ENCODE results near the gene RAB11A. TPM values are rescaled to one million over a fixed set of nuclear protein-coding genes. Genes with fewer than 3 reads are reported as not detected.
A peak's percentile ranks its signal among the peaks of the same experiment; 100 is the strongest.

RAB11A gene
- polyA plus RNA-seq, 1 of the 3 experiments (the other 2 are of a cell fraction) = 352 TPM

DNA sequence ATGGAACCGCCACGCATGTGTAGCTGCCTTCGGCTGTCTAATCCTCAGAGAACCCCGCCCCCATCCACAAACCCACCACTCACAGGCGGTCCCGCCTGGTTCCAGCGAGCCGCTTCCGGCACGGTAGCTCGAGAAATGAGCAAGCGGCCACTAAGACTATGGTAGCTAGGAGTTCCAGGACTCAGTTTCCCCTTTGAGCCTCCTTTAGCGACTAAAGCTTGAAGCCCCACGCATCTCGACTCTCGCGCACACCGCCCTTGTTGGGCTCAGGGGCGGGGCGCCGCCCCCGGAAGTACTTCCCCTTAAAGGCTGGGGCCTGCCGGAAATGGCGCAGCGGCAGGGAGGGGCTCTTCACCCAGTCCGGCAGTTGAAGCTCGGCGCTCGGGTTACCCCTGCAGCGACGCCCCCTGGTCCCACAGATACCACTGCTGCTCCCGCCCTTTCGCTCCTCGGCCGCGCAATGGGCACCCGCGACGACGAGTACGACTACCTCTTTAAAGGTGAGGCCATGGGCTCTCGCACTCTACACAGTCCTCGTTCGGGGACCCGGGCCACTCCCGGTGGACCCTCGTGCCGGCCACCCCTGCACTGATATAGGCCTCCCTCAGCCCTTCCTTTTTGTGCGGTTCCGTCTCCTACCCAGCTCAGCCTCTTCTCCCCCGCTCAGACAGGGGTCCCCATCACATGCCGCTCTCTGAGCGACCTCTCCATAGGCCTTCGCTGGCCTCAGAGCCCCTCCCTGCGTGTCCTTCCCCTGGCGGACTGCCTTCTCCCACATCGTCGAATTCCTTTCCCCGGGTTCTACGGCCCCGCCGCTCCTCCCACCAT lies at the start of gene RAB11A (continued):
- TF ChIP-seq CHD2 (IDR thresholded peaks at IDR 0.05; ENCODE audit: low read length, partially characterized antibody) (peak; percentile 61), JUND (IDR thresholded peaks at IDR 0.05) (0 out of 2 replicates have a peak, but pooled peaks have one; percentile 15), RAD21 (IDR thresholded peaks at IDR 0.05; ENCODE audit: low read length) (peak; percentile 27; the same call in 1 of the 2 replicates)
- TF ChIP-seq, protein P1, sequence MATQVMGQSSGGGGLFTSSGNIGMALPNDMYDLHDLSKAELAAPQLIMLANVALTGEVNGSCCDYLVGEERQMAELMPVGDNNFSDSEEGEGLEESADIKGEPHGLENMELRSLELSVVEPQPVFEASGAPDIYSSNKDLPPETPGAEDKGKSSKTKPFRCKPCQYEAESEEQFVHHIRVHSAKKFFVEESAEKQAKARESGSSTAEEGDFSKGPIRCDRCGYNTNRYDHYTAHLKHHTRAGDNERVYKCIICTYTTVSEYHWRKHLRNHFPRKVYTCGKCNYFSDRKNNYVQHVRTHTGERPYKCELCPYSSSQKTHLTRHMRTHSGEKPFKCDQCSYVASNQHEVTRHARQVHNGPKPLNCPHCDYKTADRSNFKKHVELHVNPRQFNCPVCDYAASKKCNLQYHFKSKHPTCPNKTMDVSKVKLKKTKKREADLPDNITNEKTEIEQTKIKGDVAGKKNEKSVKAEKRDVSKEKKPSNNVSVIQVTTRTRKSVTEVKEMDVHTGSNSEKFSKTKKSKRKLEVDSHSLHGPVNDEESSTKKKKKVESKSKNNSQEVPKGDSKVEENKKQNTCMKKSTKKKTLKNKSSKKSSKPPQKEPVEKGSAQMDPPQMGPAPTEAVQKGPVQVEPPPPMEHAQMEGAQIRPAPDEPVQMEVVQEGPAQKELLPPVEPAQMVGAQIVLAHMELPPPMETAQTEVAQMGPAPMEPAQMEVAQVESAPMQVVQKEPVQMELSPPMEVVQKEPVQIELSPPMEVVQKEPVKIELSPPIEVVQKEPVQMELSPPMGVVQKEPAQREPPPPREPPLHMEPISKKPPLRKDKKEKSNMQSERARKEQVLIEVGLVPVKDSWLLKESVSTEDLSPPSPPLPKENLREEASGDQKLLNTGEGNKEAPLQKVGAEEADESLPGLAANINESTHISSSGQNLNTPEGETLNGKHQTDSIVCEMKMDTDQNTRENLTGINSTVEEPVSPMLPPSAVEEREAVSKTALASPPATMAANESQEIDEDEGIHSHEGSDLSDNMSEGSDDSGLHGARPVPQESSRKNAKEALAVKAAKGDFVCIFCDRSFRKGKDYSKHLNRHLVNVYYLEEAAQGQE (IDR thresholded peaks at IDR 0.05; ENCODE audit: low read depth, low read length) = no peak
- TF ChIP-seq, protein P2, sequence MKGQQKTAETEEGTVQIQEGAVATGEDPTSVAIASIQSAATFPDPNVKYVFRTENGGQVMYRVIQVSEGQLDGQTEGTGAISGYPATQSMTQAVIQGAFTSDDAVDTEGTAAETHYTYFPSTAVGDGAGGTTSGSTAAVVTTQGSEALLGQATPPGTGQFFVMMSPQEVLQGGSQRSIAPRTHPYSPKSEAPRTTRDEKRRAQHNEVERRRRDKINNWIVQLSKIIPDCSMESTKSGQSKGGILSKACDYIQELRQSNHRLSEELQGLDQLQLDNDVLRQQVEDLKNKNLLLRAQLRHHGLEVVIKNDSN (IDR thresholded peaks at IDR 0.05; ENCODE audit: borderline replicate concordance, low read depth) = no peak
- TF ChIP-seq, protein P3, sequence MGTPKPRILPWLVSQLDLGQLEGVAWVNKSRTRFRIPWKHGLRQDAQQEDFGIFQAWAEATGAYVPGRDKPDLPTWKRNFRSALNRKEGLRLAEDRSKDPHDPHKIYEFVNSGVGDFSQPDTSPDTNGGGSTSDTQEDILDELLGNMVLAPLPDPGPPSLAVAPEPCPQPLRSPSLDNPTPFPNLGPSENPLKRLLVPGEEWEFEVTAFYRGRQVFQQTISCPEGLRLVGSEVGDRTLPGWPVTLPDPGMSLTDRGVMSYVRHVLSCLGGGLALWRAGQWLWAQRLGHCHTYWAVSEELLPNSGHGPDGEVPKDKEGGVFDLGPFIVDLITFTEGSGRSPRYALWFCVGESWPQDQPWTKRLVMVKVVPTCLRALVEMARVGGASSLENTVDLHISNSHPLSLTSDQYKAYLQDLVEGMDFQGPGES (IDR thresholded peaks at IDR 0.05; ENCODE audit: low read depth, low read length) = no peak

DNA sequence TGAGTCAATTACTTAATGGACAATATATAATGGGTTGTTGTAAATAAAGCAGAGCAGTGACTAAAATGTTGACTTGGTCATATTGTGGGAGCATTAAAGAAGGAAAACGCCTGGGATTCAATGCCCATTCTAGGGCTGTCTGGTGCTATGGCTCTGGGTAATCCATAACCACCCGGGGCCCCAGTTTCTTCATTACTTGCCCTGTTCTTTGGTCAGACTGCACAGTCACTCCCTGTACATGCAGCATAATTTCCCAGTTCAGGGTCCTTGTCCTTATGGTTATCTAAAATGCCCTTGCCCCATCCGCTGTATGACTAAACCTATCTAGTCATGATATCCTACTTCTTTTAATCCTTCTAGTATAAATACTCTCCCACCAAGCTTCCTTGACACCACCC lies 49.7 kb upstream of the RAB11A start:
- TF ChIP-seq, protein P2 (IDR thresholded peaks at IDR 0.05; ENCODE audit: borderline replicate concordance, low read depth) = no peak
- TF ChIP-seq TAF1 (IDR thresholded peaks at IDR 0.05; ENCODE audit: borderline replicate concordance, low read depth, low read length) = no peak
- TF ChIP-seq GATA2 (CRISPR knock-in tag; IDR thresholded peaks at IDR 0.05) = no peak
- TF ChIP-seq, protein P4, sequence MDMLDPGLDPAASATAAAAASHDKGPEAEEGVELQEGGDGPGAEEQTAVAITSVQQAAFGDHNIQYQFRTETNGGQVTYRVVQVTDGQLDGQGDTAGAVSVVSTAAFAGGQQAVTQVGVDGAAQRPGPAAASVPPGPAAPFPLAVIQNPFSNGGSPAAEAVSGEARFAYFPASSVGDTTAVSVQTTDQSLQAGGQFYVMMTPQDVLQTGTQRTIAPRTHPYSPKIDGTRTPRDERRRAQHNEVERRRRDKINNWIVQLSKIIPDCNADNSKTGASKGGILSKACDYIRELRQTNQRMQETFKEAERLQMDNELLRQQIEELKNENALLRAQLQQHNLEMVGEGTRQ (IDR thresholded peaks at IDR 0.05; ENCODE audit: borderline replicate concordance, low read depth, low read length) = no peak
- no peak for TF ChIP-seq ELF1 (IDR thresholded peaks at IDR 0.05)
- TF ChIP-seq, protein P5, sequence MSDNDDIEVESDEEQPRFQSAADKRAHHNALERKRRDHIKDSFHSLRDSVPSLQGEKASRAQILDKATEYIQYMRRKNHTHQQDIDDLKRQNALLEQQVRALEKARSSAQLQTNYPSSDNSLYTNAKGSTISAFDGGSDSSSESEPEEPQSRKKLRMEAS (IDR thresholded peaks at IDR 0.05; ENCODE audit: low read depth) = no peak
- TF ChIP-seq RFX5 (IDR thresholded peaks at IDR 0.05; ENCODE audit: low read length) = no peak
- TF ChIP-seq POLR2AphosphoS5 (IDR thresholded peaks at IDR 0.05; ENCODE audit: low read depth, low read length) = no peak
- no peak for TF ChIP-seq GABPA (IDR thresholded peaks at IDR 0.05; ENCODE audit: low read depth)
- TF ChIP-seq, protein P6, sequence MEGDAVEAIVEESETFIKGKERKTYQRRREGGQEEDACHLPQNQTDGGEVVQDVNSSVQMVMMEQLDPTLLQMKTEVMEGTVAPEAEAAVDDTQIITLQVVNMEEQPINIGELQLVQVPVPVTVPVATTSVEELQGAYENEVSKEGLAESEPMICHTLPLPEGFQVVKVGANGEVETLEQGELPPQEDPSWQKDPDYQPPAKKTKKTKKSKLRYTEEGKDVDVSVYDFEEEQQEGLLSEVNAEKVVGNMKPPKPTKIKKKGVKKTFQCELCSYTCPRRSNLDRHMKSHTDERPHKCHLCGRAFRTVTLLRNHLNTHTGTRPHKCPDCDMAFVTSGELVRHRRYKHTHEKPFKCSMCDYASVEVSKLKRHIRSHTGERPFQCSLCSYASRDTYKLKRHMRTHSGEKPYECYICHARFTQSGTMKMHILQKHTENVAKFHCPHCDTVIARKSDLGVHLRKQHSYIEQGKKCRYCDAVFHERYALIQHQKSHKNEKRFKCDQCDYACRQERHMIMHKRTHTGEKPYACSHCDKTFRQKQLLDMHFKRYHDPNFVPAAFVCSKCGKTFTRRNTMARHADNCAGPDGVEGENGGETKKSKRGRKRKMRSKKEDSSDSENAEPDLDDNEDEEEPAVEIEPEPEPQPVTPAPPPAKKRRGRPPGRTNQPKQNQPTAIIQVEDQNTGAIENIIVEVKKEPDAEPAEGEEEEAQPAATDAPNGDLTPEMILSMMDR (IDR thresholded peaks at IDR 0.05) = no peak
- no peak for TF ChIP-seq CHD2 (IDR thresholded peaks at IDR 0.05; ENCODE audit: low read length, partially characterized antibody)
- TF ChIP-seq SIN3A (IDR thresholded peaks at IDR 0.05; ENCODE audit: borderline replicate concordance, low read depth, low read length) = no peak
- no peak for TF ChIP-seq FOSL2 (IDR thresholded peaks at IDR 0.05; ENCODE audit: borderline replicate concordance, low read depth)
- H3K79me2 ChIP-seq (ENCODE audit: insufficient read depth) = no peaks in the 10 kb centered on the region
- H3K9ac ChIP-seq = no peak overlapping the region
- H3K9me2 ChIP-seq = no peaks in the 10 kb centered on the region
- H3K36me3 ChIP-seq (replicated peaks in 1 of 2; ENCODE audit: control insufficient read depth in 1 of 2, insufficient read depth in 2 of 2, low read length in 1 of 2) = no peaks in the 10 kb centered on the region
- DNase-seq = no peak
- no peaks in the 10 kb centered on the region for H3K9me3 ChIP-seq
- no peaks in the 10 kb centered on the region for H3K27me3 ChIP-seq (ENCODE audit: insufficient read depth)
- H3K27ac ChIP-seq (ENCODE audit: low read depth in 2 of 2, low read length in 1 of 2) = no peak overlapping the region
- 84% methylated on average over 3 of the region's 3 CpGs for WGBS (ENCODE audit: low lambda C conversion rate)
- CTCF ChIA-PET = interaction anchor here (2.6 to 7.6 kb wide), 2 partner anchors 10 to 180 kb away, joined by 11 to 85 read pairs; no protein-coding TSS in a partner anchor
- POLR2A ChIA-PET = interaction anchor here (1.5 kb wide), 1 partner anchor 209 kb away, joined by 3 read pairs; the partner anchor contains the start of gene INTS14
- H4K20me1 ChIP-seq (ENCODE audit: insufficient read depth) = no peaks in the 10 kb centered on the region
- no peaks in the 10 kb centered on the region for H3F3A ChIP-seq (replicated peaks; ENCODE audit: insufficient read depth)
- no peak overlapping the region for H3K4me3 ChIP-seq (ENCODE audit: low read depth in 2 of 2, low read length in 1 of 2)
- H3K4me2 ChIP-seq = no peak overlapping the region
- H3K4me1 ChIP-seq (ENCODE audit: control insufficient read depth in 1 of 2, insufficient read depth in 2 of 2, low read depth in 1 of 2, low read length in 1 of 2) = no peaks in the 10 kb centered on the region; a peak in 1 of 4 replicates
- H2AFZ ChIP-seq (ENCODE audit: low read depth) = no peak overlapping the region
